Osteoblast (primary cell): ENCODE data around the gene APBB1IP. TPM values are rescaled to one million over a fixed set of nuclear protein-coding genes. Genes with fewer than 3 reads are reported as not detected.
A peak's percentile ranks its signal among the peaks of the same experiment; 100 is the strongest.

Experiments
- DNase-seq: peaks from one replicate; pipeline ENCODE4 v3.0.0; 2011; ENCODE audit warnings: low spot score, mixed read lengths; ENCODE audit not compliant: insufficient read length; ENCODE audit errors: missing footprints
- H2AFZ ChIP-seq: 2 replicates; pipeline ENCODE4 v1.6.0; 2011; ENCODE audit warnings: mild to moderate bottlenecking, low read length
- H3K27ac ChIP-seq: 2 replicates; pipeline ENCODE4 v1.5.1; 2011; ENCODE audit warnings: mild to moderate bottlenecking, low read depth, low read length, moderate library complexity
- H3K27me3 ChIP-seq: 2 replicates; pipeline ENCODE4 v1.6.0; 2012; ENCODE audit warnings: mild to moderate bottlenecking, control low read depth, inconsistent platforms, low read length, moderate library complexity; ENCODE audit not compliant: insufficient read depth
- H3K36me3 ChIP-seq: 2 replicates; pipeline ENCODE4 v1.5.1; 2011; ENCODE audit warnings: mild to moderate bottlenecking, low read length, control low read depth, moderate library complexity; ENCODE audit not compliant: insufficient read depth
- H3K4me1 ChIP-seq: 2 replicates; pipeline ENCODE4 v1.5.1; 2011; ENCODE audit warnings: mild to moderate bottlenecking, low read length, control low read depth, moderate library complexity; ENCODE audit not compliant: insufficient read depth
- H3K4me2 ChIP-seq: 2 replicates; pipeline ENCODE4 v1.6.0; 2011; ENCODE audit warnings: mild to moderate bottlenecking, low read length; ENCODE audit not compliant: insufficient read depth
- H3K4me3 ChIP-seq: fragments of 200-600 bp; sonication (generic); 3 replicates; pipeline ENCODE4 v1.5.1; 2012; ENCODE audit warnings: mild to moderate bottlenecking, low read length, inconsistent platforms; ENCODE audit not compliant: insufficient read depth
- H3K79me2 ChIP-seq: 2 replicates; pipeline ENCODE4 v1.6.0; 2012; ENCODE audit warnings: mild to moderate bottlenecking, low read length, control low read depth, inconsistent platforms; ENCODE audit not compliant: insufficient read depth
- H3K9me3 ChIP-seq: 2 replicates; pipeline ENCODE4 v1.5.1; 2011; ENCODE audit warnings: low read depth, low read length, control low read depth
- H4K20me1 ChIP-seq: 2 replicates; pipeline ENCODE4 v1.6.0; 2012; ENCODE audit warnings: mild to moderate bottlenecking, low read length, control low read depth; ENCODE audit not compliant: insufficient read depth
- CTCF ChIP-seq: IDR thresholded peaks from 2 replicates; pipeline ENCODE4 v1.5.1; 2011; ENCODE audit warnings: mild to moderate bottlenecking, low read depth, low read length, moderate library complexity; ENCODE audit errors: extremely low read depth
- total RNA-seq: library from RNA; depleted of rRNA; stranded (reverse); fragments of >200 nt; gene quantifications from 2 replicates; pipeline ENCODE4 v1.2.3, GENCODE V29; 2012

The APBB1IP gene
- total RNA-seq, 1 donor = 14.8 TPM

GRCh38 chr10:26455567-26456315, 17.6 kb downstream of the APBB1IP start:
- Histone ChIP-seq H3K79me2 (no peaks in the 10 kb centered on the region), H3K27me3 (no peaks in the 10 kb centered on the region), H3K36me3 (no peaks in the 10 kb centered on the region), H3K4me2 (peak overlapping the region; percentile 73), H3K4me3 (peak overlapping the region; percentile 49), H3K27ac (peak overlapping the region; percentile 24), H3K9me3 (no peaks in the 10 kb centered on the region), H3K4me1 (peaks cover 3% of the 10 kb centered on the region), H4K20me1 (no peaks in the 10 kb centered on the region), H2AFZ (peak overlapping the region; percentile 47)
- TF ChIP-seq CTCF = no peak
- no peak for DNase-seq

- Histone ChIP-seq H3K9me3 (no peaks in the 10 kb centered on the region), H2AFZ (no peak overlapping the region), H3K36me3 (no peaks in the 10 kb centered on the region), H3K79me2 (no peaks in the 10 kb centered on the region), H3K4me3 (no peak overlapping the region), H3K4me1 (peaks cover 3% of the 10 kb centered on the region), H3K27ac (no peak overlapping the region), H3K27me3 (no peaks in the 10 kb centered on the region), H3K4me2 (no peak overlapping the region), H4K20me1 (no peaks in the 10 kb centered on the region)
- TF ChIP-seq CTCF = no peak
- DNase-seq = no peak
Observed at GRCh38 chr10:26457088-26457487, 18.9 kb downstream of the APBB1IP start.

- no peaks in the 10 kb centered on the region for H4K20me1 ChIP-seq
- no peaks in the 10 kb centered on the region for H3K36me3 ChIP-seq
- no peak for TF ChIP-seq CTCF
- H3K27ac ChIP-seq = no peak overlapping the region
- H2AFZ ChIP-seq = no peak overlapping the region
- no peaks in the 10 kb centered on the region for H3K9me3 ChIP-seq
- no peaks in the 10 kb centered on the region for H3K79me2 ChIP-seq
- no peak overlapping the region for H3K4me2 ChIP-seq
- H3K27me3 ChIP-seq = no peaks in the 10 kb centered on the region
- DNase-seq = no peak
- peaks cover under 1% of the 10 kb centered on the region for H3K4me1 ChIP-seq
- H3K4me3 ChIP-seq = no peak overlapping the region
Observed at GRCh38 chr10:26460736-26461135, 22.6 kb downstream of the APBB1IP start.

- H3K4me1 ChIP-seq = peaks cover 5% of the 10 kb centered on the region
- no peaks in the 10 kb centered on the region for H3K9me3 ChIP-seq
- no peak for DNase-seq
- H3K27me3 ChIP-seq = no peaks in the 10 kb centered on the region
- H4K20me1 ChIP-seq = no peaks in the 10 kb centered on the region
- no peak for TF ChIP-seq CTCF
- H3K4me2 ChIP-seq = no peak overlapping the region
- H3K4me3 ChIP-seq = no peak overlapping the region
- no peak overlapping the region for H2AFZ ChIP-seq
- no peaks in the 10 kb centered on the region for H3K79me2 ChIP-seq
- no peak overlapping the region for H3K27ac ChIP-seq
- H3K36me3 ChIP-seq = no peaks in the 10 kb centered on the region
Observed at GRCh38 chr10:26463986-26464385, 25.8 kb downstream of the APBB1IP start.
